ENCODE data around the gene ZDBF2. TPM values are rescaled to one million over a fixed set of nuclear protein-coding genes. Genes with fewer than 3 reads are reported as not detected.
A peak's percentile ranks its signal among the peaks of the same experiment; 100 is the strongest.

ZDBF2 gene
- total and polyA plus RNA-seq, 8 donors, result 1.6 to 14.3 (median 11.8) TPM

DNA sequence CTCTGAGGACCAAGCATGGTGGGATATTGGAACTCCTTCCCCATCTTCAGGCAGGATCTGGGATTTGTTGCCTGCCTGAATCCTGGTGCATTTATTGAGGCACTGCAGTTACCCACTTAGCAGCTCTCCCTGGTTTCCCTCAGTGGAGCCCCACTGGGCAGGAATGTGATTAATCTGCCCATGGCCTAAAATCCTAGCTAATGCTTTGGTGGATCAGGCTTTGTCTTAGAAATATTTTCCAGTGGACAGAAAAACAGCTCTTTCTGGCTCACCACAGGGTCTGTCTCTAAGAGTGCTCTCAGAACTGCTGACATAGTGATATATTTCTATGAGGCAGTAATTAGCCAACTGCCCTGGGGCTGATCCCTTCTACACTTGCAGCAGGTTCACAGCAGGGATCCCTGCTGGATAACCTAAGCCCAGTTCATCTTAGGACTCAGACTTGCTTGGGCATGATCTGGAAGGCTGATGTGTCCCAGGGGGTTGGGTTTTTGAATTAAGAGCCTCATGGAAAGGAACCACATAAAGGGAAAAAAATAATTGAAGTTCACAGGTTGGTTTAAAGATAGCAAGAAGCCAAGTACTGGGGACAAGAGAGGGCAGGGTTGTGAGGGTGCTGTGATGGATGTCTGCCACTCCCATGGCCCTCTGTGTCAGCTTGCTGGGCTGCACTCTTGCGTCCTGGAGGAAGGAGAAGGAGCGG lies 44.3 kb upstream of the ZDBF2 start:
- Histone ChIP-seq H3K9me3 (no peaks in the 10 kb centered on the region), H3K27me3 (no peaks in the 10 kb centered on the region), H3K4me1 (no peaks in the 10 kb centered on the region), H3K27ac (no peak overlapping the region), H3K4me3 (no peak overlapping the region), H3K36me3 (no peaks in the 10 kb centered on the region)
- WGBS, 2 donors, result 61% methylated on average over 2 of the region's 2 CpGs
- TF ChIP-seq, protein P1, sequence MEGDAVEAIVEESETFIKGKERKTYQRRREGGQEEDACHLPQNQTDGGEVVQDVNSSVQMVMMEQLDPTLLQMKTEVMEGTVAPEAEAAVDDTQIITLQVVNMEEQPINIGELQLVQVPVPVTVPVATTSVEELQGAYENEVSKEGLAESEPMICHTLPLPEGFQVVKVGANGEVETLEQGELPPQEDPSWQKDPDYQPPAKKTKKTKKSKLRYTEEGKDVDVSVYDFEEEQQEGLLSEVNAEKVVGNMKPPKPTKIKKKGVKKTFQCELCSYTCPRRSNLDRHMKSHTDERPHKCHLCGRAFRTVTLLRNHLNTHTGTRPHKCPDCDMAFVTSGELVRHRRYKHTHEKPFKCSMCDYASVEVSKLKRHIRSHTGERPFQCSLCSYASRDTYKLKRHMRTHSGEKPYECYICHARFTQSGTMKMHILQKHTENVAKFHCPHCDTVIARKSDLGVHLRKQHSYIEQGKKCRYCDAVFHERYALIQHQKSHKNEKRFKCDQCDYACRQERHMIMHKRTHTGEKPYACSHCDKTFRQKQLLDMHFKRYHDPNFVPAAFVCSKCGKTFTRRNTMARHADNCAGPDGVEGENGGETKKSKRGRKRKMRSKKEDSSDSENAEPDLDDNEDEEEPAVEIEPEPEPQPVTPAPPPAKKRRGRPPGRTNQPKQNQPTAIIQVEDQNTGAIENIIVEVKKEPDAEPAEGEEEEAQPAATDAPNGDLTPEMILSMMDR (IDR thresholded peaks at IDR 0.05), result no peak
- ATAC-seq (no peak), FAIRE-seq (no peak), DNase-seq (no peak)
- intact Hi-C loops (cut with DNase I), result no loop called here

DNA sequence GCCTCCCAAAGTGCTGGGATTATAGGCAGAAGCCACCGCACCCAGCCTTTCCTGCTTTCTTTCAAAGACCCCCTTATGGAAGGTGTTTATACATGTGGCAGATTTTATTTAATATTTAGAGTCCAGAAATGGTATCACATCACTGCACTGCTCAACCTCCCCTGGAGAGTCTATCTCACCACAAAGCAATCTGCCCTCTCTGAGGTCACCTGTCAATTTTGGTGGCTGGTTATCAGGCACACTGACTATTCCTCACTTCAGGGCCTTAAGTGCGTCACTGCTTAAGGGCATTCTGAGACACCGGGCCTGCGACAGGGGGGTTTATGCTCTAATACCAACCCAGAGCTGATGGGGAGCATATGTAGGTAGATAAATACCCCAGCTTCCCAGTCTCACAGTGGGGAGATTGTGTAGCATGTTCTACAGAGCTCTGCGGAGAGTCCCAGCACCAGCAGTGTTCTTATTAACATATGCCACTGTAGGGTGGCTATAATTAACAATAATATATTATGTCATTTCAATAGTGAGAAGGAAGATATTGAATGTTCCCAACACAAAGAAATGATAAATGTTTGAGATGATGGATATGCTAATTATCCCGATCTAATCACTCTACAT lies 42.7 kb upstream of the ZDBF2 start:
- Histone ChIP-seq H3K4me3 (no peak overlapping the region), H3K36me3 (no peaks in the 10 kb centered on the region), H3K9me3 (no peaks in the 10 kb centered on the region), H3K27me3 (no peaks in the 10 kb centered on the region), H3K27ac (no peak overlapping the region), H3K4me1 (no peaks in the 10 kb centered on the region)
- WGBS, 2 donors, result 81 to 83% methylated on average over 6 of the region's 6 CpGs
- intact Hi-C loops (cut with DNase I), result no loop called here
- TF ChIP-seq, protein P1 (IDR thresholded peaks at IDR 0.05), result no peak
- no peak for DNase-seq
- no peak for FAIRE-seq
- no peak for ATAC-seq

DNA sequence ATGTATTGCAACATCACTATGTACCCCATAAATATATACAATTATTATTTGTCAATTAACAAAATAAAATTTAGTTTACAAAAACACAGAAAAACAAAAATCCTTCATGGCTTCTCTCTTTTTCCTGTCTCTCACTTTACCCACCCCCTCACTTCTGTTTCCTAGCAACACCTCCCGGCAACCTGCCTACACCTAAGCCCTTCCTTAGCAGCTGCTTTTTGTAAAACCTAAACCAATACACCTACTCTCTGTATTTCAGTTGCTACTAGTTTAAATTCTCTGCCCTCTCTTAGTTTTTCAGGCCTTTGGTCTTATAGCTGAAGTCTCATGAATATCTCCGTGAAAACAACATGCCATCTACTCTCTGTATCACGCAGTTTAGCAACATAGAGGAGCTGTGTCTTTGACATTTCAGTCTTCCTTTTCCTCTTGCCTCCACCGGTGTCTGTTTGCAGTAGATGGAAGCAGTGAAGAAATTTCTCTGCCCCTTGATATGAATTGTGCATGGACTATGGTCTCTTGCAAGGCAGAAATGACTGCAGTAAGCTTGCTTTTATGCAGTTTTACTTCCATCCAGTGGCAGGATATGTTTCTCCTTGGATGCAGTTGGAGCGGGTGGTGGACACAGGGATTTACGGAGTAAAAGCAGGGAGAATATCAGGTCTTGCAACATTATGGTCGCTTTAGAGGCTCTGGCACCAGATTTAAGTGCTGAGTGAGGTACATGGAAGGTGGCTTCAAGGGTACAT lies 42.0 kb upstream of the ZDBF2 start:
- H3K27me3 ChIP-seq, result no peaks in the 10 kb centered on the region
- H3K9me3 ChIP-seq, result no peaks in the 10 kb centered on the region
- ATAC-seq, result peak in 2 of 4 donors; percentile 56 to 75
- no peak for FAIRE-seq
- TF ChIP-seq, protein P1 (IDR thresholded peaks at IDR 0.05), result no peak
- no peaks in the 10 kb centered on the region for H3K4me1 ChIP-seq
- intact Hi-C loops (cut with DNase I), result no loop called here
- H3K36me3 ChIP-seq, result no peaks in the 10 kb centered on the region
- H3K27ac ChIP-seq, result no peak overlapping the region
- H3K4me3 ChIP-seq, result no peak overlapping the region
- DNase-seq, result no peak
- 49 to 55% methylated on average over 7 of the region's 7 CpGs for whole genome bisulfite sequencing, 2 donors

DNA sequence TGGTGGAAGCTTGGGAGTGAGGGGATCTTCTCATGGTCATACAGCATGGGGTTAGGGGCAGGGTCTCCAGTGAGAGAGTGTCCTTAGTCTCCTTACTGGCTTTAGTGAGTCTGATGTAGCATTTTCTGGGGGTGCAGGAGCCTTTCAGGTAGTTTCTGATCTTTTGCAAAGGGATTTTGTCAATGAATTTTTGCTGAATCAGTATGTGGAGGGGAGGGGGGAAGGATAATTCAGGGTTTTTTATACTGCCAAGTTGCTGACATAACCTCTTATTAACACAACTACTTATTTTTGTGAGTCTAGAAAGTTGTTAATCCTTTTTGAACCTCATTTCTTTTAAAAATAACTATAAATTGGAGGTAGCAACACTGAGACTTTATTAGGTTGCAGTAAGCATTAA lies 35.3 kb upstream of the ZDBF2 start:
- no peaks in the 10 kb centered on the region for H3K27me3 ChIP-seq
- ATAC-seq (no peak), FAIRE-seq (no peak), DNase-seq (no peak)
- TF ChIP-seq, protein P1 (IDR thresholded peaks at IDR 0.05), result no peak
- intact Hi-C loops (cut with DNase I), result no loop called here
- no peaks in the 10 kb centered on the region for H3K36me3 ChIP-seq
- no peak overlapping the region for H3K4me3 ChIP-seq
- H3K4me1 ChIP-seq, result no peaks in the 10 kb centered on the region
- no peaks in the 10 kb centered on the region for H3K9me3 ChIP-seq
- no peak overlapping the region for H3K27ac ChIP-seq
